Measurements from ENCODE around the gene CCDC93. TPM values are rescaled to one million over a fixed set of nuclear protein-coding genes. Genes with fewer than 3 reads are reported as not detected.
"Not testable (repeated sequence)": the region's sequence is repeated elsewhere in the genome, so short reads cannot be mapped to it uniquely, and the experiment has no call there.

The CCDC93 gene
- total RNA-seq, 2 donors from 2014 or later: 11.0 to 21.7 TPM

DNA sequence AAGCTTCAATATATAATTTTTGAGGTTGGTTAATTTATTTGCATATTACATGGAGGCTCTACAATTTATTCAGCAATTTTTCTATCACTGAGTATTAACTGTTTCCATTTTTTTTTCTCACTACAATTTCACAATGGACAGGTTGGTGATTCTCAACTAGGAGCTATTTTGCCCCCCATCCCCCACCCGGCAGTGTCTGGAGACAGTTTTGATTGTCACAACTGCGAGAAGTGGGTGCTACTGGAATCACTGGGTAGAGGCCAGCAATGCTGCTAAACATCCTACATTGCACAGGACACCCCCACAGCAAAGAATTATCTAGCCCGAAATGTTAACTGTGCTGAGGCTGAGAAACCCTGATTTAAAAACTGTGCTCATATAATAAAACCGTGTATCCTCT, 82.6 kb downstream of the CCDC93 start:
- Histone ChIP-seq H3K4me3 (no peak overlapping the region), H3K4me1 (ENCODE audit: control insufficient read depth in 1 of 2, low read depth in 2 of 2) (no peaks in the 10 kb centered on the region), H3K27me3 (replicated peaks; ENCODE audit: insufficient read depth) (no peaks in the 10 kb centered on the region), H3K27ac (no peak overlapping the region), H3K36me3 (peaks cover 52% of the 10 kb centered on the region), H3K9me3 (no peaks in the 10 kb centered on the region)
- ATAC-seq (ENCODE audit: insufficient number of reproducible peaks, low FRiP score, low read depth): no peak
- TF ChIP-seq, protein P1, sequence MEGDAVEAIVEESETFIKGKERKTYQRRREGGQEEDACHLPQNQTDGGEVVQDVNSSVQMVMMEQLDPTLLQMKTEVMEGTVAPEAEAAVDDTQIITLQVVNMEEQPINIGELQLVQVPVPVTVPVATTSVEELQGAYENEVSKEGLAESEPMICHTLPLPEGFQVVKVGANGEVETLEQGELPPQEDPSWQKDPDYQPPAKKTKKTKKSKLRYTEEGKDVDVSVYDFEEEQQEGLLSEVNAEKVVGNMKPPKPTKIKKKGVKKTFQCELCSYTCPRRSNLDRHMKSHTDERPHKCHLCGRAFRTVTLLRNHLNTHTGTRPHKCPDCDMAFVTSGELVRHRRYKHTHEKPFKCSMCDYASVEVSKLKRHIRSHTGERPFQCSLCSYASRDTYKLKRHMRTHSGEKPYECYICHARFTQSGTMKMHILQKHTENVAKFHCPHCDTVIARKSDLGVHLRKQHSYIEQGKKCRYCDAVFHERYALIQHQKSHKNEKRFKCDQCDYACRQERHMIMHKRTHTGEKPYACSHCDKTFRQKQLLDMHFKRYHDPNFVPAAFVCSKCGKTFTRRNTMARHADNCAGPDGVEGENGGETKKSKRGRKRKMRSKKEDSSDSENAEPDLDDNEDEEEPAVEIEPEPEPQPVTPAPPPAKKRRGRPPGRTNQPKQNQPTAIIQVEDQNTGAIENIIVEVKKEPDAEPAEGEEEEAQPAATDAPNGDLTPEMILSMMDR (IDR thresholded peaks at IDR 0.05): no peak
- no peak for DNase-seq (ENCODE audit: low spot score)

DNA sequence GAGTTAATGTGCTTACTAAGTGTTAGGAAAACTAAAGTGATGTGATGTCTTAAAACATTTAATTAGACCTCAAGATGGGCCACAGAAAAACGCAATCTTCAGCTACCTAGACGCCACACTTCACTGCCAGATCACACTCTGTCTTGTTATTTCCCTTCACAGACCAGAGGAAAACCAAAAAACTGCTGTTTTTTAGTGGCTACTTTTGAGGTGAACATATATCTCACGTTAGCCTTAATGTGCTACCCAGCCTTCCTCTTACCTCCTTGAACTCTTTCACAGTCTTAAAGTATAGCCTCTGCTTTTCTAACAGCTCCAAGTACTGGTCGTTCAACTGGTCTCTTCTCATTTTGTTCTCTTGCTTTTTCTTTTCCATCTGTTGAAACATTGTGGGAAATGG, 83.1 kb downstream of the CCDC93 start:
- peaks cover 52% of the 10 kb centered on the region for H3K36me3 ChIP-seq
- no peak for ATAC-seq (ENCODE audit: insufficient number of reproducible peaks, low FRiP score, low read depth)
- no peak overlapping the region for H3K27ac ChIP-seq
- no peak for DNase-seq (ENCODE audit: low spot score)
- H3K27me3 ChIP-seq (replicated peaks; ENCODE audit: insufficient read depth): no peaks in the 10 kb centered on the region
- no peak overlapping the region for H3K4me3 ChIP-seq
- no peaks in the 10 kb centered on the region for H3K4me1 ChIP-seq (ENCODE audit: control insufficient read depth in 1 of 2, low read depth in 2 of 2)
- TF ChIP-seq, protein P1 (IDR thresholded peaks at IDR 0.05): no peak
- no peaks in the 10 kb centered on the region for H3K9me3 ChIP-seq

DNA sequence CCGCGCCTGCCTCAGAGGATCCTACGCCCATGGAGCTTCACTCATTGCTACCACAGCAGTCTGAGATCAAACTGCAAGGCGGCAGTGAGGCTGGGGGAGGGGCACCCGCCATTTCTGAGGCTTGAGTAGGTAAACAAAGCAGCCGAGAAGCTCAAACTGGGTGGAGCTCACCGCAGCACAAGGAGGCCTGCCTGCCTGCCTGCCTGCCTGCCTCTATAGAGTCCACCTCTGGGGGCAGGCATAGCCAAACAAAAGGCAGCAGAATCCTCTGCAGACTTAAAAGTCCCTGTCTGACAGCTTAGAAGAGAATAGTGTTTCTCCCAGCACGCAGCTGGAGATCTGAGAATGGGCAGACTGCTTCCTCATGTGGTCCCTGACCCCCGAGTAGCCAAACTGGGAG, 90.4 kb downstream of the CCDC93 start:
- not testable (repeated sequence) for H3K9me3 ChIP-seq; DNase-seq (ENCODE audit: low spot score); H3K27ac ChIP-seq; H3K4me3 ChIP-seq; H3K4me1 ChIP-seq (ENCODE audit: control insufficient read depth in 1 of 2, low read depth in 2 of 2); ATAC-seq (ENCODE audit: insufficient number of reproducible peaks, low FRiP score, low read depth); H3K27me3 ChIP-seq (replicated peaks; ENCODE audit: insufficient read depth)
- H3K36me3 ChIP-seq: peaks cover 40% of the 10 kb centered on the region

DNA sequence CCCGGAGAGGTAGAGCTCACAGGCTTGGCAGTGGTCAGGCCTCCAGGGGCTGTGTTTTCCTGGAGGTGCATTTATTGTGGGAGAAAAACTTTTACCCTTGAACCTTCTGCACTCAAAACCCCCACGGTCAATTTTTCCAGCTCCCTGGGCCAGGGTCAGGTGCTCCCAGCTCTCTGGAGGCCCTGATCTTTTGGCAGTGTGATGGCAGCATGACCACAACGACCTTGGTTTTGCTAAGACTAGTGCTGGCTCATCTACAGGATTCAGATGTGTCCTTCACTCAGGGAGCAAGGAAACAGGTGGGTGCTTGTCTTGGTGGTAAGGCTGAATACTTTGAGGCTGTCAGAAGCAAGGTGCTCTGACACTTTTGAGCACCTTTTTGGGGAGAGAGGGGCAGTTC, 92.3 kb downstream of the CCDC93 start:
- peaks cover 50% of the 10 kb centered on the region for H3K36me3 ChIP-seq
- no peak for DNase-seq (ENCODE audit: low spot score)
- no peak overlapping the region for H3K27ac ChIP-seq
- no peaks in the 10 kb centered on the region for H3K4me1 ChIP-seq (ENCODE audit: control insufficient read depth in 1 of 2, low read depth in 2 of 2)
- no peak for ATAC-seq (ENCODE audit: insufficient number of reproducible peaks, low FRiP score, low read depth)
- TF ChIP-seq, protein P1 (IDR thresholded peaks at IDR 0.05): no peak
- H3K27me3 ChIP-seq (replicated peaks; ENCODE audit: insufficient read depth): no peaks in the 10 kb centered on the region
- no peaks in the 10 kb centered on the region for H3K9me3 ChIP-seq
- H3K4me3 ChIP-seq: no peak overlapping the region

DNA sequence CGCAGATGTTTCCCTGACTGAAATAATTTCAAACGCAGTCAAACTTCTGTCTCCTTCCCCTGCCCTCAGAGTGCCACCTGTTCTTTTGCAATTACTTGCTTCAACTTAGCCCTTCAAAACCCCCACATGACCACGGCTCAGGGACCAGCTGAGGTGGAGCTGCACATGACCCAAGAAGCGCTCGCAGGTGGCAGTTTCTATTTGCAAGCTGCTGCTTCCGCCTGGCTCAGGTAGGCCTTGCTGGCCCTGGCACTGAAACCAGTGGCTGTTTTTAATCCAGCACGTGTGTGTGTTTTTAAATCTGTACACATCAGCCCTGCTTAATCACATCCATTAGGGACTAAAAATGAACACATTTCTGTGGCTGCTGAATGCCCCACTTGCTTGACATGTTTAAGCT, 95.3 kb downstream of the CCDC93 start:
- no peak overlapping the region for H3K27ac ChIP-seq
- no peak overlapping the region for H3K4me3 ChIP-seq
- no peaks in the 10 kb centered on the region for H3K27me3 ChIP-seq (replicated peaks; ENCODE audit: insufficient read depth)
- H3K36me3 ChIP-seq: peaks cover 50% of the 10 kb centered on the region
- ATAC-seq (ENCODE audit: insufficient number of reproducible peaks, low FRiP score, low read depth): no peak
- peaks cover under 1% of the 10 kb centered on the region for H3K9me3 ChIP-seq
- DNase-seq (ENCODE audit: low spot score): no peak
- no peaks in the 10 kb centered on the region for H3K4me1 ChIP-seq (ENCODE audit: control insufficient read depth in 1 of 2, low read depth in 2 of 2)
- TF ChIP-seq, protein P1 (IDR thresholded peaks at IDR 0.05): no peak

DNA sequence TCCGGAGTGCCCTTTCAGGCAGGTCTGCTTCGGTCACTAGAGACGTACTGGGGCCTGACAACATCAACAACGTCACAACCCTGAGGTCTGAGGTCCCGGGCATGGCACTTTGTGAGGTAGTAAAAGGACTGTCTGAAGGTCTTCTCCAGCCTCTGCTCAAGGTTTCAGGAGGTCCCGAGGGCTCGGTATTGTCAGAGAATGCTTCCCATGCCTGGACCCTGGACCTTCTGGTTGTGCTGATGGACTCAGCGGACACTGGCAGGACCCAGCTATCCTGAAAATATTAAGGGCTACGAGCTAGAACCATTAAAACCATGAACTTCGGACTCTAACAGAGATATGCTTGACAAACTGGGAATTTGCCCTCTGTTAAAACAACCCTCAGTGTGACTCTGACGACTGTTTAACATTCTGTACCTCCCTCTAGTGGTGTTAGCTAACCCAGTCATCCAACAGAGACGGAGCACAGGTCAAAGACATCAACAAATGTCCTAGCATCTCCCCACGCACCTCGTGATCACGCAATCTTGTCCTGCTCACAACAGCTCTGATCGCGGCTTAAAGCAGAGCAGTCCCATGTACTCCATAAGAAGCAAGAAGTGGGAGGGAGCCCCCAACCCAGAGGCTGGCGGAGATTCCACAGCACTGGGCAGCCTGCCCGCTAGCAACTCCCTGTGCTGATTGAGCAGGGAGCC, 96.5 kb downstream of the CCDC93 start:
- no peaks in the 10 kb centered on the region for H3K4me1 ChIP-seq (ENCODE audit: control insufficient read depth in 1 of 2, low read depth in 2 of 2)
- ATAC-seq (ENCODE audit: insufficient number of reproducible peaks, low FRiP score, low read depth) (no peak), DNase-seq (ENCODE audit: low spot score) (no peak)
- H3K4me3 ChIP-seq: no peak overlapping the region
- no peak overlapping the region for H3K27ac ChIP-seq
- H3K27me3 ChIP-seq (replicated peaks; ENCODE audit: insufficient read depth): no peaks in the 10 kb centered on the region
- peaks cover 45% of the 10 kb centered on the region for H3K36me3 ChIP-seq
- H3K9me3 ChIP-seq: peaks cover 9% of the 10 kb centered on the region
- TF ChIP-seq, protein P1 (IDR thresholded peaks at IDR 0.05): no peak
